Ramos (cell line): ENCODE measurements around the gene FOXP1.

ENCODE experiments used
- in situ Hi-C: fragments of 300-500 bp; cut with MboI; formaldehyde crosslinking; loops from one replicate; pipeline ENCODE4 v1.14.3; 2022; ENCODE audit warnings: low sequenced_read_pairs; ENCODE audit not compliant: unreplicated experiment

FOXP1 gene

DNA sequence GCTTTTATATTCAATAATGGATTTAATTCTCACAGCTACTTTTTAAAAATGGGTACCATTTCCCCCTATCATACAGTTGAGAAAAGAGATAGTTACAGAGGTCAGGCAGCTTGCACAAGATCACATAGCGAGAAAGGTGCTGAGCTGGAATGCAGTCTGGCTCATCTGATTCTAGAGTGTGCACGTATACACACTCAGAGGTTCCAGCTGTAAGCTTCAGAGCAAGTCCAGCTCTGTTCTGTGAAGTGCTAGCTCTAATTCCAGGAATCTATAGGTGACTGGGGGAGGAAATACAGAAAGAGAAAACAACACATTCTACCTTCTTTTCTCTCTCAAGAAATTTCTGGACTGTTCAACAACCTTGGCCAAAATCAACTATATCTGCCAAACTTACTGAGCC, 318.7 kb downstream of the FOXP1 start:
- in situ Hi-C loops, result no loop called here

- in situ Hi-C loops, result no loop called here
These were observed 320.9 kb downstream of the FOXP1 start for GRCh38 chr3:71262364-71263265.

- in situ Hi-C loops, result no loop called here
These were observed 322.7 kb downstream of the FOXP1 start for GRCh38 chr3:71260782-71261181.

DNA sequence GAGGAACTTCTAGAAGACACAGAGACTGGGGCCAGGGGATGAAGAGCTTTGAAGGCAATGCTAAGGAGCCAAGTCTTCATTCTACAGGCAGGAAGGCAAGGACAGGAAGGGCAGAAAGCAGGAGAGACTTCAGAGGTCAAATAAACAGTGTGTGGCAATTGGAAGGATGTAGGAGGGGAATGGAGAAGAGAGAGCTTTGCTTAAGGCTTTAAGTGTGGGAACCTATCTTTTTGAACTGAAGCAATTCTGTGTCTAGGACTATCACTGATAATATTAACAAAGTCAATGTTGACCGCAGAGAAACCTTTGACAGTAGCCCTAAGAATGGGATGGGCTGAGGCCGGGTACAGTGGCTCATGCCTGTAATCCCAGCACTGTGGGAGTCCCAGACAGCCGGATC, 325.0 kb downstream of the FOXP1 start:
- in situ Hi-C loops, result no loop called here

- in situ Hi-C loops, result no loop called here
These were observed 325.4 kb downstream of the FOXP1 start for GRCh38 chr3:71258116-71258515.

- in situ Hi-C loops, result no loop called here
These were observed 328.0 kb downstream of the FOXP1 start for GRCh38 chr3:71255498-71255897.

DNA sequence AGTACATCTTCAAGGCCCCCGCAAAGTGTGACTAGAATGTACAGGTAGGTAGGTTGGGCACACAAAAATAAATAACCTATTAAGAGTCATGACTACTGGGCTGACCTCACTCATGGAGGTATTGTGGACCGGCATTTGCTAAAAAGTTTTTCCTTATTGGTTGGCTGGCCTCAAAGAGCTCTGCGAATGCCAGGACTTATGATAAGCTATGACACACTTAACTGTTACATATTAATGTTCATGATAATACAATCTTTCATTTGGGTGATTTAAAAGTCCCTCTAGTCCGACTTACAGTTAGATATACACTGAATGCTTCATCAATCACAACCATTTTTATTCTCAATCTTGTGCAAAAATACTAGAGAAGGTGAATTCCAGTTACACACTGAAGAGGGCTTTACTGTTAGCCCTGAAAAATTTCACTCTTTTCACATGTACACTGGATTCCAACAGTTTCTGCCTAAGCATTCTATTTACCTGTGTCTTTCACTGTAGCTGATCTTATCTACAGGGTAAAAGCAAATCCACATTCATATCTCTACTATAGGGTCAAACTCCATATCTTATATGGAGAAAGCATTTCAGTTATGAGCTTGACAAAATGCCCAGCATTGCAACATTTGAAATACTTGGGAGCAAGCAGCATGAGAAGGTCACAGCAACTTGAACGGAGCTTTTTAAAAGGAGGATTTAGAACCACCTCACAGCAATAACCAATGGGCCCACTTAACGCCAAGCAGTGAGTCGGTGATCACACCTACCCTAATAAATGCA, 329.1 kb downstream of the FOXP1 start:
- in situ Hi-C loops, result no loop called here

GRCh38 chr3:71253169-71253568, 330.4 kb downstream of the FOXP1 start:
- in situ Hi-C loops, result no loop called here

DNA sequence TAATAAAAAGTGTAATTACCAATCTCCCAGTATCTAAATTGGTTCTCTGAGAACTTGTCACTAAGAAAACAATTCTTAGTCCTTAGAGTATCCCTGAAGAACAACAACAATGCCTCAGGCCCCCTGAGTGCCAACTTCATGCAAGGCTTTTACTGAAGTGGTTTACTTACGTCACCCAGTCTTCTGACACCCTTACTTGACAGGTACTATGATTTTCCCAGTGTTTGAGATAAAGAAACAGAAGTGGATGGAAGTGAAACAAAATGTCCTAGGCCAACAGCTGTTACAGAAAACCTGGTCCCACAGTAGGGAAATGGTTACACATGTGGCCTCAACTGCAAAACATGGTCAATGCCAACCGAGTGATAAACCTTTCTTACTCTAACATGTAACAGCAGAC, 331.1 kb downstream of the FOXP1 start:
- in situ Hi-C loops, result no loop called here

- in situ Hi-C loops, result no loop called here
These were observed 332.3 kb downstream of the FOXP1 start for GRCh38 chr3:71251156-71251775.

- in situ Hi-C loops, result no loop called here
These were observed 333.5 kb downstream of the FOXP1 start for GRCh38 chr3:71250026-71250425.

- in situ Hi-C loops, result no loop called here
These were observed 335.6 kb downstream of the FOXP1 start for GRCh38 chr3:71247958-71248335.

DNA sequence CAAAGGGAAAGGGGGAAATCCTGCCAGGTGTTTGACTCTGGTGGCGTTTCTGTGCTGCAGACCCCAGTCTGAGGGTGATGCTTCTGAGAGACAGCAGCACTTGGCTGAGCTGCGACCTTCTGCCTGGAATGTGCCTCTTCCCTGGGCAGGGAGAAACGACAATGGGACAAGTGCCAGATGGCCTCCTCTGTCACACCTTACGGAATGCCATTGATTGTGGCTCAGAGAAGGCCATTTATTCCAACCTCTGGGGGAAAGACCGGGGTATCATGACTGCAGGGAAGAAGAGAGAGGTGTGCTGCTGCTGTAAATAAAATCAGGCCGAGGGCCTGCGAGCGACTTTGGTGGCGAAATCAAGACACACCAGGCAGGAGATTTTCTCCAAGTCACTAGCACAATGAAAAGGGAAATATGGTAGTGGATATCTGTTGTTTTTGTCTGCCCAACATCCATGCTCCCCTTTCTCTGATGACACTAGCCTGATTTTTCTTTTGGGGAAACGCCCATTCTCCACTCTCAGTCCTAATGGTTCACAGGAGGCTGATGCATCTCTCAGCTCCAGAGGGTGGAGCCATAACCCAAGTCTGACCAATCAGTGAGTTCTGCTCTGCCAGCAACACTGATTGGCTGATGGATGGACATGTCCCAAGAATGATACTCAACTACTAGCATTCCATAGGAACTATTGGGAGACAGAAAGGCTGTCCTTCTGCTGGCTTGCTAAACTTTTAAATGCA, 336.1 kb downstream of the FOXP1 start:
- in situ Hi-C loops, result no loop called here

DNA sequence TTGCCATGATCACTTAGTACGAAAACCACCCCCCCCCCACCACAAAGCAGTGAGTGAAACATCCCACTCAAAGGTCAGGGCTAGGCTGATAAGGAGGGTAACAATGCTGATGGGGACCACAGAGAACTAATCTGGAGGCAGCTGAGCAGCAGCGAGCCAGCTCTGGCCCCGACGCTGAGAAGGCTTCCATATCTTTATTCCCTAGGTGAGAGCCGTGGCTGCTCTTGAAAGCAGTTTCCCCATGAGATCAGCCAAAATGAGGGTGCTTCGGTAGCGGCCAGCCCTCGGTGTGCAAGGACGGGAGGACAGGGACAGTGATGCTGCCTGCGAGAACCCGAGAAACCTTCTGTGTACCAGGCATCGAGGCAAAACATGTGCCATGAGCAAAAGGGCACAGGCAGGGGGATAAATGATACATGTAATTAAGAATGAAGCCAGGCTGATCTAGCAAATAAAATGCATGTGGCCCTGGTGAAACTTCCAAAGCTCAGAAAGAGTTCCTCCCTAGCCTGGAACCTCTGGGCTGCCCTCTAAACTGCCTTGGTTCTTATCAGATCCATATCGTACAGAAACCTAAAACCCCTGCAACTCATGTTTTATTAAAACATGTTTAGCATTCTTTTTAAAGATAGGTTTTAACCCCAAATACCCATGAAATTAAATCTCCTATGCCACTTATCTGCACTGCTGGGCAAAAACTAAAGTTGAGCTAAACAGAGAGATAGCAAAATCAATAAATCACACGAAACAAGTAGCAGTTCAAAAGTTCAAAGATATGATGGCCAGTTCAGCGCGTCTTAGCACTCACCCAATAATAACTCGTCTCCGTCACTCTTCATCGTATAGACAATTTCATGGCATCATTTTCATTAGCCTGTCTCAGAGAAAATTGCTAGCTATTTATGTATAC, 337.3 kb downstream of the FOXP1 start:
- in situ Hi-C loops, result no loop called here

GRCh38 chr3:71244826-71245488, 338.6 kb downstream of the FOXP1 start:
- in situ Hi-C loops, result no loop called here

DNA sequence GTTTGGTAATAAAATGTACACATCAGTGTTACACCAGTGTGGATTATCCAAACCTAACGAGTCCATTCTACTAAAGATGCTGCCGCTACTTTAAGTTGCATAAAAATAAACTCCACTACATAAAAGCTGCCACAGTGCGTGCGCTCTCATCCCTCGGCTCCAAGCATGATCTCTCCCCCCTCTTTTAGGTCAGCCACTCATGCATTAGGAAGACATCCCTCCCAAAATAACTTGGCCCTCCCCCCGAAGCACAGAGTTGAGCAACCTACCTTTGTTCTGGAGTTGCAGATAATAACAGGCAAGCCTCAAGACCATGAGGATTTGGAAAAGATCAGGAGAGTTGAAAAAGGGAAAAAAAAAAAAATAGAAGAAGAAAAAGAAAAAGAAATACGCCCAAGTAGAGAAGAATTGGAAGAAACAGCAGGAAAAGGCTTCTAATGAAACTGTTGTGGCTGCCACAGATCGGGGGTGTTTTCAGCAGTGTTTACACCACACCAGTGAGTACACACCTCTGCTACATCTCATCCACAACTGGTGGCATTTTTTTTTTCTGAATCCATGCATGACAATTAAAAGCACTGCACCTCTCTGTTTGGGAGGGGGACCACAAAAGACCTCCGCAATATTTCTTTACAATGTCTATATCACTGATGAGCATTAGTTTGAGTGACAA, 339.2 kb downstream of the FOXP1 start:
- in situ Hi-C loops, result no loop called here

DNA sequence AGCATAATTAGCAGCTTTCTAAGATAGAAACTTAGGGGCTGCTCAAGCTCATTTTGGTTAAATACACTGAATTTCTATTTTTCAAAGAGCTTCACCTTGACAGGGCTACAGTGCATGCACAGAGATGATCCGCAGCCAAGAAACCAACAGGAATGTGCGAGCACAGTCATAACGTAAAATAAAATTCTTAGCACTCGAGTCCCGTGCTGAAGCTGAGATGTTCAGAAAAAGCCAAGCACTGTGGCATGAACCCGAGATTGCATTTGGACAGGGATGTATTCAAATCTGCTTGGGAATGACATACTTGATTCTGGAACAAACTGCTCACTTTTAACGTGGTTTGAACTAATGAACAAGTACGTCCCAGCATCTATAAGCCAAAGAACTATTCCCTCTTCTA, 340.3 kb downstream of the FOXP1 start:
- in situ Hi-C loops, result no loop called here

DNA sequence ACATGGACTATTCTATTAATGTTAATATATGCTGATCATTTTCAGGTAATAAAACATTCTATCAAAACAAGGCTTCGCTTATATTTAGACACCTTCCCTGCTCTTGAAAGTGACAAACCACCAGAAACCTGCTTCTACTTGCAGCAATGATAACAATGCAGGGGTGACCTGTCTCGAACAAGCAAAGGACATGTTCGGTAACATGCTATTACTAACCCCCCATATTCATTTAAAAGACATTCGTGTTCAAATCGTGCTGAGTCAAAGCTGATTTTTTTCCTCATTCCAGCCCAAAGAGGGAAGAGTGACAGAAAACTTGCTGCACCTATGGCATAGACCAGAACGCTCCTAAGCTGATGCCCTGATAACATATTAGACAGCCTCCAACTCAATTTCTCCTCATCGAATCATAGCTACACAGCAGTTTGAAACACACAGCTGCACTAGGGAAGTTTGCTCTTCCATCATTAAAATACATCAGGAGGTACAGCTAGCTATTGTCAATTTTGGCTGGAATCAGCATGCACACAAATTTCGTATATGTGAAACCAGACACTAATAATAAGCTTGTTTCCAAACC, 341.5 kb downstream of the FOXP1 start:
- in situ Hi-C loops, result no loop called here
